B cell (primary cell): Measurements from ENCODE around the gene PTGER4. TPM values are rescaled to one million over a fixed set of nuclear protein-coding genes. Genes with fewer than 3 reads are reported as not detected.

ENCODE experiments used
- ATAC-seq: fragments of 200-7000 bp; cut with Tn5 transposase; one replicate; pipeline ENCODE4 v1.10.0; 2021; ENCODE audit warnings: low read depth, mild to moderate bottlenecking, moderate number of reproducible peaks, moderate library complexity
- CTCF ChIA-PET: fragments of 350-600 bp; sonication (Branson Sonifier 250); formaldehyde crosslinking; loops from one replicate; lab custom pipeline; 2021; ENCODE audit warnings: antibody characterized with exemption, inconsistent platforms; lab: Charles Lee
- POLR2A ChIA-PET: fragments of 350-600 bp; sonication (Branson Sonifier 250); formaldehyde crosslinking; loops from one replicate; lab custom pipeline; 2021; ENCODE audit warnings: antibody characterized with exemption; lab: Charles Lee
- DNase-seq: peaks from one replicate; pipeline ENCODE4 v3.0.0; 2013
- H2AFZ ChIP-seq: 2 replicates; pipeline ENCODE4 v1.6.1; 2012; ENCODE audit warnings: mild to moderate bottlenecking, low read depth, low read length; ENCODE audit not compliant: insufficient read depth, poor library complexity, severe bottlenecking
- H3K27ac ChIP-seq, 2 donors: 1 replicate in 1 of 2; 2 replicates in 1 of 2; pipeline ENCODE4 v1.5.1; 2012 to 2013; ENCODE audit warnings: low read length in 2 of 2, mild to moderate bottlenecking in 2 of 2, moderate library complexity in 1 of 2
- H3K27me3 ChIP-seq, 4 experiments: fragments of 200-600 bp in 1 of 4; sonication (generic) in 1 of 4; replicated peaks in 1 of 4; 1 replicate in 2 of 4; 2 replicates in 2 of 4; pipeline versions ENCODE4 v1.6.1 to v1.7.0; 2013 to 2016; ENCODE audit warnings: low read length in 3 of 4, mild to moderate bottlenecking in 2 of 4, mixed read lengths in 1 of 4, moderate library complexity in 1 of 4; ENCODE audit not compliant: insufficient read depth in 4 of 4, control insufficient read depth in 3 of 4; ENCODE audit errors: control extremely low read depth in 1 of 4
- H3K36me3 ChIP-seq, 2 experiments: replicated peaks in 1 of 2; 1 replicate in 1 of 2; 2 replicates in 1 of 2; pipeline versions ENCODE4 v1.6.1 to v1.7.1; 2013; ENCODE audit warnings: low read length in 1 of 2; ENCODE audit not compliant: insufficient read depth in 2 of 2, control insufficient read depth in 1 of 2; ENCODE audit errors: control extremely low read depth in 1 of 2, extremely low read depth in 1 of 2
- H3K4me1 ChIP-seq, 2 donors: fragments of 200-600 bp in 1 of 2; sonication (generic) in 1 of 2; 1 replicate in 1 of 2; 2 replicates in 1 of 2; pipeline versions ENCODE4 v1.5.1 to v1.6.1; 2013 to 2017; ENCODE audit warnings: low read length in 2 of 2; ENCODE audit not compliant: control insufficient read depth in 2 of 2, insufficient read depth in 2 of 2
- H3K4me2 ChIP-seq: replicated peaks from 2 replicates; pipeline ENCODE3; 2012; ENCODE audit warnings: mild to moderate bottlenecking, low read depth, low read length; ENCODE audit not compliant: poor library complexity, severe bottlenecking
- H3K4me3 ChIP-seq, 5 experiments: fragments of 200-600 bp in 1 of 5; sonication (generic) in 1 of 5; 1 replicate in 3 of 5; 2 replicates in 2 of 5; pipeline versions ENCODE4 v1.5.1 to v1.7.0; 2011 to 2016; ENCODE audit warnings: low read length in 4 of 5, mild to moderate bottlenecking in 4 of 5, low read depth in 2 of 5, control low read depth in 1 of 5, moderate library complexity in 1 of 5; ENCODE audit not compliant: insufficient read depth in 1 of 5; ENCODE audit errors: control extremely low read depth in 1 of 5, extremely low read depth in 1 of 5
- H3K79me2 ChIP-seq: fragments of 200-600 bp; sonication (generic); one replicate; pipeline ENCODE4 v1.6.0; 2016; ENCODE audit warnings: low read length; ENCODE audit not compliant: control insufficient read depth, insufficient read depth
- H3K9ac ChIP-seq: fragments of 200-600 bp; sonication (generic); 2 replicates; pipeline ENCODE4 v1.6.1; 2017; ENCODE audit warnings: mild to moderate bottlenecking, low read length, moderate library complexity
- H3K9me3 ChIP-seq, 3 donors: one replicate each; pipeline versions ENCODE4 v1.6.1 to v1.7.1; 2013; ENCODE audit warnings: low read length in 2 of 3; ENCODE audit not compliant: control insufficient read depth in 2 of 3, insufficient read depth in 1 of 3; ENCODE audit errors: control extremely low read depth in 1 of 3
- H4K20me1 ChIP-seq: 2 replicates; pipeline ENCODE4 v1.6.0; 2012; ENCODE audit warnings: mild to moderate bottlenecking, low read length; ENCODE audit not compliant: insufficient read depth, control insufficient read depth, poor library complexity, severe bottlenecking
- H3K27ac Mint-ChIP-seq: one replicate; pipeline ENCODE4 v1.8.0; 2021; ENCODE audit warnings: mixed read lengths
- H3K27me3 Mint-ChIP-seq: one replicate; pipeline ENCODE4 v1.8.0; 2021; ENCODE audit warnings: mixed read lengths
- H3K4me1 Mint-ChIP-seq: one replicate; pipeline ENCODE4 v1.8.0; 2021; ENCODE audit warnings: mixed read lengths
- H3K4me3 Mint-ChIP-seq: one replicate; pipeline ENCODE4 v1.8.0; 2021; ENCODE audit warnings: mixed read lengths
- H3K9me3 Mint-ChIP-seq: one replicate; pipeline ENCODE4 v1.8.0; 2022; ENCODE audit warnings: mixed read lengths; ENCODE audit not compliant: insufficient read depth
- CTCF ChIP-seq: fragments of 200-600 bp; IDR thresholded peaks from one replicate; pipeline ENCODE4 v1.8.0; 2022; ENCODE audit warnings: antibody characterized with exemption, mild to moderate bottlenecking
- EZH2 ChIP-seq: IDR thresholded peaks from 2 replicates; pipeline ENCODE4 v1.6.1; 2012; ENCODE audit warnings: borderline replicate concordance, low read depth, mild to moderate bottlenecking, moderate library complexity, low read length; ENCODE audit not compliant: insufficient read depth, poor library complexity, severe bottlenecking
- WGBS: methylation state at CpG from one replicate; pipeline ENCODE4 v1.1.5; 2013; ENCODE audit warnings: missing lambda C conversion rate; ENCODE audit not compliant: insufficient coverage; 5-methylcytosine and 5-hydroxymethylcytosine counted together
- intact Hi-C: fragments of 100-400 bp; cut with micrococcal nuclease; formaldehyde crosslinking; loops from one replicate; pipeline ENCODE4 v1.10.0; 2022
- polyA plus RNA-seq: library from polyadenylated mRNA; depleted of rRNA; stranded (reverse); fragments of >200 nt; gene quantifications from 2 replicates; pipeline ENCODE4 v1.2.3, GENCODE V29; 2012
- total RNA-seq, 2 donors: library from RNA; stranded (reverse); fragments of 120-200 nt in 1 of 2; gene quantifications; 1 replicate in 1 of 2; 2 replicates in 1 of 2; pipeline versions ENCODE4 v1.2.3 to v1.2.4, GENCODE V29; 2013 to 2022

The PTGER4 gene
- total and polyA plus RNA-seq, 2 donors (not counting 1 experiment from before 2014, with no cell fraction given): 26.3 to 76.7 TPM

DNA sequence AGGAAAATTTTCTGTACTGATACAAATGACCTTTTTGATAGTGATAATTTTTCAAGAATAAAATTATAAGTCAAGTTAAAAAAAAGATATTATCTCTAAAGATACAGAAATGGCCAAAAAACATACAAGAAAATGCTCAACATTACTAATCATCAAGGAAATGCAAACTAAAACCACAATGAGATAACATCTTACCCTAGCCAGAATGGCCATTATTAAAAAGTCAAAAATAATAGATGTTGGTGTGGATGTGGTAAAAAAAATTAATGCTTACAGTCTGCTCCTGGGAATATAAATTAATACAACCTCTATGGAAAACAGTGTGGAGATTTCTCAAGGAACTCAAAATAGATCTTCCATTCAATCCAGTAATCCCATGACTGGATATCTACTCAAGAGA lies 22.9 kb upstream of the PTGER4 start:
- intact Hi-C loops: loop anchor here (5.0 kb wide), 1 partner anchor 34 kb away; no protein-coding TSS in a partner anchor
- no peak overlapping the region for H3K4me3 Mint-ChIP-seq
- DNase-seq (no peak), ATAC-seq (no peak)
- ChIA-PET POLR2A (no interaction called here), CTCF (no interaction called here)
- H3K27me3 ChIP-seq: no peaks in the 10 kb centered on the region
- H4K20me1 ChIP-seq: no peaks in the 10 kb centered on the region
- H3K9ac ChIP-seq: no peak overlapping the region
- H3K9me3 ChIP-seq: no peaks in the 10 kb centered on the region
- no peak overlapping the region for H2AFZ ChIP-seq
- H3K79me2 ChIP-seq: no peaks in the 10 kb centered on the region
- no peaks in the 10 kb centered on the region for H3K36me3 ChIP-seq
- H3K9me3 Mint-ChIP-seq: no peaks in the 10 kb centered on the region
- TF ChIP-seq CTCF (no peak), EZH2 (no peak)
- H3K27ac ChIP-seq: no peak overlapping the region
- no peak overlapping the region for H3K4me2 ChIP-seq
- no peak overlapping the region for H3K4me3 ChIP-seq
- H3K4me1 Mint-ChIP-seq: peaks cover 27% of the 10 kb centered on the region
- H3K4me1 ChIP-seq: peaks cover 15 to 19% of the 10 kb centered on the region in 2 donors
- H3K27ac Mint-ChIP-seq: no peak overlapping the region
- H3K27me3 Mint-ChIP-seq: no peaks in the 10 kb centered on the region

DNA sequence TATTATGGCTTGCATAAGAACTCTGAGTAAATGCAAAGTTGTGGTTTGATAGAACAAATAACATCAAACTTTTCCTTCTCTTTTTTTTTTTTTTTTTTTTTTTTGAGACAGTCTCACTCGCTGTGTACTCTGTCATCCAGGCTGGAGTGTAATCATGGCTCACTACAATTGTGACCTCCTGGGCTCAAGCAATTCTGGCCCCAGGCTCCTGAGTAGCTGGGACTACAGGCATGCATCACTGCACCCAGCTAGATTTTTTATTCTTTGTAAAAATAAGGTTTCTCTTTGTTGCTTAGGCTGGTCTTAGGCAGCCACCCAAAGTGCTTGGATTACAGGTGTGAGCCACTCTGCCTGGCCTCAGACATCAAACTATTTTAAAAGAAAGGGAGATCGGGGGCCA lies 19.0 kb upstream of the PTGER4 start:
- CTCF ChIA-PET: interaction anchor here (1.5 kb wide), 1 partner anchor 10 kb away, joined by 4 read pairs; no protein-coding TSS in a partner anchor
- H3K4me2 ChIP-seq: no peak overlapping the region
- no peaks in the 10 kb centered on the region for H3K27me3 Mint-ChIP-seq

More for the DNA sequence above, 19.0 kb upstream of the PTGER4 start:
- no peak for TF ChIP-seq CTCF
- TF ChIP-seq EZH2: no peak
- Histone ChIP-seq H3K79me2 (no peaks in the 10 kb centered on the region), H3K36me3 (no peaks in the 10 kb centered on the region), H3K9me3 (no peaks in the 10 kb centered on the region), H3K27me3 (no peaks in the 10 kb centered on the region), H3K27ac (no peak overlapping the region), H2AFZ (no peak overlapping the region), H3K4me1 (no peaks in the 10 kb centered on the region), H3K4me3 (no peak overlapping the region), H4K20me1 (no peaks in the 10 kb centered on the region), H3K9ac (no peak overlapping the region)
- POLR2A ChIA-PET: interaction anchor here (0.7 kb wide), 1 partner anchor 55 kb away, joined by 9 read pairs; no protein-coding TSS in a partner anchor
- ATAC-seq (no peak), DNase-seq (no peak)
- Mint-ChIP-seq H3K4me3 (no peak overlapping the region), H3K9me3 (no peaks in the 10 kb centered on the region), H3K4me1 (no peaks in the 10 kb centered on the region), H3K27ac (no peak overlapping the region)
- intact Hi-C loops: no loop called here
- WGBS: 80% methylated on average over 1 of the region's 2 CpGs
